NCI-H2029 treated with DMSO at 0.1 percent for 48 hours (cell line): Measurements from ENCODE around the gene REXO4.

Source experiments
- DNase-seq: peaks from one replicate; lab custom pipeline; 2025; lab: John Stamatoyannopoulos, UW

Gene REXO4, protein sequence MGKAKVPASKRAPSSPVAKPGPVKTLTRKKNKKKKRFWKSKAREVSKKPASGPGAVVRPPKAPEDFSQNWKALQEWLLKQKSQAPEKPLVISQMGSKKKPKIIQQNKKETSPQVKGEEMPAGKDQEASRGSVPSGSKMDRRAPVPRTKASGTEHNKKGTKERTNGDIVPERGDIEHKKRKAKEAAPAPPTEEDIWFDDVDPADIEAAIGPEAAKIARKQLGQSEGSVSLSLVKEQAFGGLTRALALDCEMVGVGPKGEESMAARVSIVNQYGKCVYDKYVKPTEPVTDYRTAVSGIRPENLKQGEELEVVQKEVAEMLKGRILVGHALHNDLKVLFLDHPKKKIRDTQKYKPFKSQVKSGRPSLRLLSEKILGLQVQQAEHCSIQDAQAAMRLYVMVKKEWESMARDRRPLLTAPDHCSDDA

DNA sequence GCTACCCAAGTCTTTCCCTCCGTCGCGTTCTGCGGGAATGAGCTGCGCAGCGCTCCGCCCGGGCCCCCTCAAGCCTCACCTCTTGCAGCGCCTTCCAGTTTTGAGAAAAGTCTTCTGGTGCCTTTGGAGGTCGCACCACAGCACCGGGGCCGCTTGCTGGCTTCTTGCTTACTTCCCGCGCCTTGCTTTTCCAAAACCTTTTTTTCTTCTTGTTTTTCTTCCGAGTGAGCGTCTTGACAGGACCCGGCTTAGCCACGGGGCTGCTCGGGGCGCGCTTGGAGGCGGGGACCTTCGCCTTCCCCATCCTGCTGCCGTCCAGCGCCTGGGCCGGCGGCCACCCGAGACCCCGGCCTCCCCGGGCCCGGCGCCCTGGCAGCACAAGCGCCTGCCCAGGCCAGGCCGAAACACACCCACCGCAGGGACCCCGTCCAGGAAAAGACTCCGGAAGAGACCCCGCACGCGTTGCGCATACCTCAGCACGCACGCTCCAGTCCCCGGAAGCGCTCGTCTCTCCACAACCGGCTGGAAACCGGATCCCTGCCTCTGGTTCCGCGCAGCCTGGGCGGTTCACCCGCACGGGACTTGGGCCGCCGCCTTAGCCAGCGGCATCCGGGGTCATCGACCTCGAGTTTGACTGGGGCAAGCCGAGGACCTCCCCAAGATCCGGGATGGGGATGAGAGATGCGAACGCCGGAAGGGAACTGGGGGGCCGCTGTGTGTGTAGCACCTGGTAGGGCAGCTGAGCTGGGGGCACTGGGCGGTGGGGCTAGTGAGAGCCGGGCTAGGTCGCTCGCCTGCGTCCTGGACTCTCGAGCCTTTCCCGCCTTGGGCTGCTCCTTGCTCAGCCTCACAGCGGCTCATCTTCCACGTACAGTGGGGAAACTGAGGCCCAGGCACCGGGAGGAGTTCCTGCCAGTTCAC is at the start of gene REXO4:
REXO4 (minus strand) TSS at position 470 of the 921 bp plus-strand sequence; CDS start at position 304, 166 bp downstream.
- DNase-seq: peak; percentile 47

DNA sequence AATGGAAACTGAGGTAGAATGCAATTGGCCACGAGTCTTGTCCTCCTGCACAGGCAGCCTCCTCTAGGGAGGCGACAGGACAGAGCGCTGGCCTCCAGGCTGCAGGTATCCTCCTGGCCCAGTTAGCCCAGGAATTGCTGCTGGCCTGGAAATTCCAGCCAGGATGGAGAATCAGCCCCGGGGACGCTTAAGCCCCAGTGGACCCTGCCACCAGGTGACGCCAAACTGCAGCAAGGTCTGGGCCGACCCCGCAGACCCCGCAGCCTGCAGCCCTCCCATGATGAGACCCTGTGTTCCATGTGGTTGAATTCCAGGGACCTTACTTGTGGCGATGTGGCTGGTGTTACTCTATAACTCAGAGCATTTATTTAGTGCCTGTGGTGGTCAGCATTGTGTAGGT is 49.3 kb upstream of the REXO4 start:
- DNase-seq: no peak

DNA sequence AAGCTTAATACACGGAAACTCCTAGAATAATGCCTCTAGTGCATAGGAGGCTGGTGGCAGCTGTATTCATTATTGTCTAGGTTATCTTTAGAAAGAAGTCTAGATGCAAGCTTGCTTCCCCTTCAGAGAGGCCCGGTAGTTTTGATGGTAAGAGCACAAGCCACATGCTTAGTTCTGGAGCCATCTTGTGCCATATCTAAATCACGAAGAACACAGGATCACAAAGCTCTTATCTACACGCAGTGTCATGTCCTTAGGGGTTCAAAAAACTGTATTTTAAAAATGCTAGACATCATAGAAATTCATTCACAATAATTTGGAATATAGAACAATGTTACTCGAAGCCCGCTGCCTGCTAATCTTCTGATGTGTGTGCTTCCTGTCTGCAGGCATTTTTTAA is 48.2 kb upstream of the REXO4 start:
- DNase-seq: no peak

DNA sequence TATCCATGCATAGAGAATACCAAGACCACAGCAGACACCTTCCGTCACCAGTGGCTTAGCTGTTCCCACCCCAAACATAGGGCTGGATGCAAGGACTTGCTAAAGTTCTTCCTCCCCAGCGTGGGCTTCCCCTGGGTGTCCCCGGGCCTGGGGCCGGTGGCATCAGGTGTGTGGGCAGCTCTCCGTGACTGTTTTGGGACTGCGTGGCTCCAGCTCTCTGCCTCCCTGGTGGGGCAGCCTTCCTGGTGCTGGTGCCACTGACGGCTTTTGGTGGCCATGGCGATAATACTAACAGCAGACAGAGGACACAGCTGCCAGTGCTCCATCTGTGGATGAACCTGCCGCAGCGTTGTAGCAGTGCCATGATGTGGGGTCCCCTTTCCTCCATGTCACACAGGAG is 46.8 kb upstream of the REXO4 start:
- no peak for DNase-seq

- DNase-seq: no peak
These were observed 46.2 kb upstream of the REXO4 start for GRCh38 chr9:133463864-133464615.

GRCh38 chr9:133463234-133463863 is 45.5 kb upstream of the REXO4 start:
- DNase-seq: no peak

DNA sequence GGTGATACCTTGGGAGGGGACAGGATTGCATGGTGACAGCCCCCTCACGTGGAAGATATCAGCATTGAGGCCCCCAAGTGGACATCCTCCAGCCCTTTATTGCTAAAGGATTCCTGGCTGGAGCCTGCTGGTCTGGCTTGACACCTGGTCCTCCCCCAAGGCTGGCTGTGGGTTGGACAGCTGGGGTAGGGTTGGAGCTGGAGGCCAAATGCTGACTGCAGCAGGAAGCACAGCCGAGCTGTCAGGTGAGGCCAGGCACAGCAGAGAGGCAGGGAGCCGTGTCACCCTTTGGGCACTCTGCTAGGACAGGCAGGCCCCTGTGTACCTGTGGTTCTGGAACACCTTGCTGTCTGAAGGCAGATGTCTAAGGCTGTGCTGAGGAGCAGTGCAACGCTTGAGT is 44.2 kb upstream of the REXO4 start:
- DNase-seq: no peak

- no peak for DNase-seq
These were observed 42.8 kb upstream of the REXO4 start for GRCh38 chr9:133460405-133461175.

DNA sequence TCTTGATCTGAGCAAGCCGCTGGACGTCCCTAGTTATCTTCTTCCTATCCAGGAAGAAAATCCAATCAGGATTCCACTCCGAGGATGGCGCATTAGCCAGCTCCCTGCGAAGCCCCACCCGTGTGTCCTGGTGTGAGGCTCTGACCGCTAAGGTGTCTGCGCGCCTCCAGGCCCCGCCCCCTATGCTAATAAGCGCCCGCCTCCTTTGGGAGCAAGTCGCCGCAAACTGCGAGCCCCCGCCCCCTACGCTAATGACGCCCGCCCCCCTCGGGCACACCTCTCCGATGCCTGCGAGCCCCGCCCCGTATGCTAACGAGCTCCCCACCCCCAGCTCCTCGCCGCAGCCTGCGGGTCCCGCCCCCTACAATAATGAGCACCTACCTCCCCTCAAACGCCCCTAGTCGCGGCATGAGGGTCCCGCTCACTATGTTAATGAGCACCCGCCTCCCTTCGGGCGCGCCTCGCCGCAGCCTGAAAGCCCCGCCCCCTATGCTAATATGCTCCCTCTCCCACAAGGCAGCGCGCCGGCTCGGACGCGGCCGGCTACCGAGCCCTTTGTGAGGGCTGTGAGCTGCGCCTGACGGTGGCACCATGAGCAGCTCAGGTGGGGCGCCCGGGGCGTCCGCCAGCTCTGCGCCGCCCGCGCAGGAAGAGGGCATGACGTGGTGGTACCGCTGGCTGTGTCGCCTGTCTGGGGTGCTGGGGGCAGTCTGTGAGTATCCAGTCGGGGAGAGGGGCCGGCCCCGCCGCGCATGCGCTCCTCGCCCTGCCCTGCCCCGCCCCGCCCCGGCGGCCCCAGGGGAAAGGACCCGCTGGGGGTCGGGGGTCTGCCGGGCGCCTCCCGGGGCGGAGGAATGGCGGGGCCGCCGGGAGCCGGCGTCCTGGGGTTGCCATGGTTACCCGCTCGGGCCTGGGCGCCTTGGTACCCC is 41.9 kb upstream of the REXO4 start, which contains the start of gene CACFD1:
CACFD1 (plus strand) TSS at position 503 of the 929 bp plus-strand sequence; CDS start at position 592, 89 bp downstream.
- DNase-seq: peak; percentile 92

DNA sequence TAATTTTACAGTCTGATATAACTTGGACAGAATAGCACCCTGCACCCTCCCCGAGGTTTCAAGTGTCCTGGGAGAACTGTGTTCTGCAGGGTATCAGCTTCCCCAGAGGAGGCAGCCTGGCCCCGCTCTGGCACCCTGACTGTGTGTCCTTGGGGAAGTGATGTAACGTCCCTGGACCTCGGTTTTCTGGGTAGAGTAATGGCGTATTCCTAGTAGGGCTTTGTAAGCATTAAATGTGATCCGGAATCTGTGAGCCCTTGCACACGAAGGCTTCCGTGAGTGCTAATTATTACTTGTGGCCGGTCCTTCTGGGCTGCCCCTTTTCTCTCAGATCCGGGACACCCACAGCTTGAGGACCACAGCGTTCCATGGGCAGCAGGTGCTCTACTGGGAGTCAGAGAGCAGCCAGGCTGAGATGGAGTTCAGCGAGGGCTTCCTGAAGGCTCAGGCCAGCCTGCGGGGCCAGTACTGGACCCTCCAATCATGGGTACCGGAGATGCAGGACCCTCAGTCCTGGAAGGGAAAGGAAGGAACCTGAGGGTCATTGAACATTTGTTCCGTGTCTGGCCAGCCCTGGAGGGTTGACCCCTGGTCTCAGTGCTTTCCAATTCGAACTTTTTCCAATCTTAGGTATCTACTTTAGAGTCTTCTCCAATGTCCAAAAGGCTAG is 41.0 kb upstream of the REXO4 start:
- no peak for DNase-seq

- no peak for DNase-seq
These were observed 39.9 kb upstream of the REXO4 start for GRCh38 chr9:133457748-133458147.

- no peak for DNase-seq
These were observed 39.4 kb upstream of the REXO4 start for GRCh38 chr9:133457233-133457632.

DNA sequence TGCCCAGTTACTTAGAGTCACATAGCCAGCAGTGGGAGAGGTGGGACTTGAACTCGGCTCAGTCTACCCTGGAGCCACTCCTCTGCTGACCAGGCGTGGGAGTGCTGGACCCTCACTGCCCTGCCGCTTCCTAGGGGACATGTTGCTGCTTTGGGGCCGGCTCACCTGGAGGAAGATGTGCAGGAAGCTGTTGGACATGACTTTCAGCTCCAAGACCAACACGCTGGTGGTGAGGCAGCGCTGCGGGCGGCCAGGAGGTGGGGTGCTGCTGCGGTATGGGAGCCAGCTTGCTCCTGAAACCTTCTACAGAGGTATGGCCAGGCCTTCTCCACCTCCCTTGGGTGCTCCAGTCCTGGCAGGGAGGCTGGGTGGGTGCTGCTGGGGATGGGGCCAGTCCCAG is 38.6 kb upstream of the REXO4 start:
- DNase-seq: no peak

GRCh38 chr9:133455936-133456335 is 38.1 kb upstream of the REXO4 start:
- DNase-seq: no peak

DNA sequence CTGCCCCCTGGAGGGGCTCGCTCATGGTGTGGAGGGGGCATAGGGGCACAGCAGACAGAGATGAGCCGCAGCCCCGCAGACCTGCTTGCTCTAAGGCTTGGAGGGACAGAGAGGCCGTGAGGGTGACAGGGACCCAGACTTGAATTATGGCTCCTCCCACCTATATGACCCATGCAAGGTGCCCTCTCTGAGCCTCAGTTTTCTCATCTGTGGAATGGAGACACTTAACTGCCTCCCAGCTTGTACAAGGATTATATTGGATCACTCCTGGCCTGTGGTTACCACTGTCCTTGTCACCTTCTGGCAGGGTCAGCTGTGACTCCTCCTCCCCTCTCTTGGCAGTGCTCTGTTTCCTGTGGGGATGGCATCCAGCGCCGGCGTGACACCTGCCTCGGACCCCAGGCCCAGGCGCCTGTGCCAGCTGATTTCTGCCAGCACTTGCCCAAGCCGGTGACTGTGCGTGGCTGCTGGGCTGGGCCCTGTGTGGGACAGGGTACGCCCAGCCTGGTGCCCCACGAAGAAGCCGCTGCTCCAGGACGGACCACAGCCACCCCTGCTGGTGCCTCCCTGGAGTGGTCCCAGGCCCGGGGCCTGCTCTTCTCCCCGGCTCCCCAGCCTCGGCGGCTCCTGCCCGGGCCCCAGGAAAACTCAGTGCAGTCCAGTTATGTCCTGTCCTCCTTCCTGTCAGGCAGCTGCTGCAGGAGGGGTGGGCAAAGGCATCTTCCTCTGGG is 37.3 kb upstream of the REXO4 start:
- DNase-seq: no peak

DNA sequence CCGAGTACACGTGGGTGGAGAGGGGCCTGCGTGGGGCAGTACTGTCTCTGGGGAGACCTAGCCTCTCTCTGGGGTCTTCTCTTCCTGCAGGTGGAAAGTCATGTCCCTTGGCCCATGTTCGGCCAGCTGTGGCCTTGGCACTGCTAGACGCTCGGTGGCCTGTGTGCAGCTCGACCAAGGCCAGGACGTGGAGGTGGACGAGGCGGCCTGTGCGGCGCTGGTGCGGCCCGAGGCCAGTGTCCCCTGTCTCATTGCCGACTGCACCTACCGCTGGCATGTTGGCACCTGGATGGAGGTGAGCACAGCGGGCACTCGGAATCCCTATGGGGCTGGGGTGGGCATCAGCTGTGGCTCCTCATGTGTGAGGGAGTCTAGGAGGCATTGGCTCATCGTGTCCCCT is 36.5 kb upstream of the REXO4 start:
- no peak for DNase-seq

DNA sequence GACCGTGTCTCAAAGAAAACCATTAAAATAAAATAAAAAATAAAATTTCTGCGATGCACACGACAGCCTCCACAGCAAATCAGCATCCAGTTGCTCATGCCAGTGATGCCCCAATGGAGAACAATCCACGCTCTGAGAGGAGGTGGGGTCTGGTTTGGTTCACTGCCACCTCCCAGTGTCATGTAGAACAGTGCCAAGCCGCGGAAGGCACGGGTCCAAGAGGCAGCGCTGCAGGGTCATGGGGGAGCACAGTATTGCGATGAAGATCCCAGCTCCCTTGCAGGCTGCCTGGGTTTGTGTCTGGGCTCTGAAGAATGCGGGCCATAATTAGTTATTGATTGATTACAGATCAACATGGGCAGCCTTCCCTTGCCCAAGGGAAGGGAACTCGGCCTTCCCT is 35.8 kb upstream of the REXO4 start:
- DNase-seq: no peak

DNA sequence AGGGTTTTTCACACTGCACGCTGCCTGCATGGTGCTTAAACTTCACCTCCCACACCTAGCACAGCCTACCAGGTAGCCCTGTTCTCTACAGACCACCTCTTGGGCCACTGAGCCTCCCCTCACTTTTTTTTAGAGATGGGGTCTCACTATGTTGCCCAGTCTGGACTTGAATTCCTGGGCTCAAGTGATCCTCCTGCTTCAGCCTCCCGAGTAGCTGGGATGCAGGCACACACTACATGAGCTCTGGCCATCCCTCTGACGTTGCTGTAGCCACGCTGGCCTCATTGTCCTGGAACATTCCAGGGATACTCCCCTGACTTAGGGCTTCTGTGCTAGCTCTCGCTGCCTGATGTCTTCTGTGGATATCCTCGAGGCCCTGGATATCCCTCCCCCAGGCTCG is 34.8 kb upstream of the REXO4 start:
- no peak for DNase-seq
